K562 (cell line): ENCODE measurements around the gene IFT122. TPM values are rescaled to one million over a fixed set of nuclear protein-coding genes. Genes with fewer than 3 reads are reported as not detected.

Source experiments
- CREB1 ChIP-seq, 2 experiments: sonication (generic) in 1 of 2; formaldehyde crosslinking in 1 of 2; IDR thresholded peaks; 2 replicates each; pipeline versions ENCODE4 v1.6.1 to v1.8.0; 2012 to 2022; ENCODE audit warnings: inconsistent platforms in 1 of 2, mild to moderate bottlenecking in 1 of 2, missing genetic modification reagents in 1 of 2, moderate library complexity in 1 of 2
- KLF16 ChIP-seq: IDR thresholded peaks from 2 replicates; pipeline ENCODE4 v1.6.1; 2016; ENCODE audit warnings: antibody characterized with exemption
- MAFK ChIP-seq: IDR thresholded peaks from 2 replicates; pipeline ENCODE4 v1.6.1; 2011; ENCODE audit warnings: low read length, improper control_type of control experiment
- MAX ChIP-seq: sonication (generic); formaldehyde crosslinking; IDR thresholded peaks from 2 replicates; pipeline ENCODE4 v1.9.0; 2022; ENCODE audit warnings: mild to moderate bottlenecking, missing genetic modification reagents
- MBD2 ChIP-seq: sonication (generic); IDR thresholded peaks from 2 replicates; pipeline ENCODE4 v1.6.1; 2016; ENCODE audit warnings: low read depth, borderline replicate concordance
- MCM3 ChIP-seq: fragments of 450-650 bp; IDR thresholded peaks from 2 replicates; pipeline ENCODE4 v1.6.1; 2016
- NR2F6 ChIP-seq: fragments of 450-650 bp; formaldehyde crosslinking; IDR thresholded peaks from 2 replicates; pipeline ENCODE4 v1.4.0; 2020; ENCODE audit warnings: mild to moderate bottlenecking
- POLR2A ChIP-seq: fragments of 450-650 bp; conservative IDR thresholded peaks from 2 replicates; pipeline ENCODE4 v1.6.1; 2016
- PRDM10 ChIP-seq: fragments of 450-650 bp; IDR thresholded peaks from 2 replicates; pipeline ENCODE4 v1.6.1; 2018; ENCODE audit not compliant: partially characterized antibody
- REST ChIP-seq, 2 experiments: fragments of 450-650 bp; formaldehyde crosslinking in 1 of 2; IDR thresholded peaks; 2 replicates each; pipeline versions ENCODE4 v1.4.0 to v1.6.1; 2014 to 2020; ENCODE audit warnings: mild to moderate bottlenecking in 2 of 2, borderline replicate concordance in 1 of 2, low read depth in 1 of 2
- SAP30 ChIP-seq: fragments of 200-600 bp; sonication (generic); IDR thresholded peaks from 2 replicates; pipeline ENCODE4 v1.6.1; 2012; ENCODE audit warnings: borderline replicate concordance, low read depth, mild to moderate bottlenecking, moderate library complexity, low read length, control low read depth, inconsistent platforms; ENCODE audit not compliant: insufficient read depth, poor library complexity, severe bottlenecking
- SIN3A ChIP-seq, 2 experiments: fragments of 150-350 bp in 1 of 2; IDR thresholded peaks; 2 replicates each; pipeline ENCODE4 v1.6.1; 2011 to 2016; ENCODE audit warnings: borderline replicate concordance in 2 of 2, low read depth in 2 of 2, low read length in 2 of 2, mild to moderate bottlenecking in 2 of 2, moderate library complexity in 2 of 2; ENCODE audit not compliant: control insufficient read depth in 1 of 2
- SREBF2 ChIP-seq: sonication (generic); formaldehyde crosslinking; IDR thresholded peaks from 2 replicates; pipeline ENCODE4 v1.4.0; 2020; ENCODE audit warnings: mild to moderate bottlenecking, missing genetic modification reagents
- SRSF7 ChIP-seq: fragments of 200-400 bp; formaldehyde crosslinking; optimal IDR thresholded peaks from 2 replicates; pipeline ENCODE3; 2017; ENCODE audit warnings: mild to moderate bottlenecking, low read depth, low read length
- TAF9B ChIP-seq: fragments of 450-650 bp; IDR thresholded peaks from 2 replicates; pipeline ENCODE4 v1.6.1; 2018; ENCODE audit warnings: mild to moderate bottlenecking; ENCODE audit not compliant: partially characterized antibody
- ZKSCAN1 ChIP-seq: fragments of 150-350 bp; IDR thresholded peaks from 2 replicates; pipeline ENCODE4 v1.6.1; 2016; ENCODE audit warnings: low read depth, low read length
- polyA plus RNA-seq, 8 experiments: library from polyadenylated mRNA; depleted of rRNA in 4 of 8; stranded (reverse) in 5 of 8; unstranded in 3 of 8; fragments of >200 nt; fragmentation: Nextera tagmentation in 2 of 8; fragmentation: Illumina TruSeq in 1 of 8; extraction: Ambion mirVana in 2 of 8; extraction: Trizol in 1 of 8; gene quantifications; 2 replicates each; pipeline versions ENCODE4 v1.2.1 to v1.2.3, GENCODE V29; 2011 to 2014; ENCODE audit warnings: inconsistent platforms in 1 of 8, missing spikeins in 1 of 8
- total RNA-seq, 7 experiments: library from RNA; depleted of rRNA in 6 of 7; stranded (reverse); fragments of >200 nt in 6 of 7; fragmentation: Illumina TruSeq in 2 of 7; extraction: Trizol in 2 of 7; gene quantifications; 2 replicates each; pipeline versions ENCODE4 v1.2.1 to v1.2.3, GENCODE V29; 2011 to 2021; ENCODE audit warnings: low replicate concordance in 1 of 7

The IFT122 gene
- total and polyA plus RNA-seq, 9 of the 15 experiments (the other 6 are each of a cell fraction or from before 2014, with no cell fraction given): 2.4 to 11.5 (median 7.7) TPM

GRCh38 chr3:129428376-129429079 is 11.5 kb upstream of the IFT122 start, which contains the start of gene EFCAB12 (continued):
- TF ChIP-seq SAP30 (peak; percentile 79), SRSF7 (no peak), POLR2A (peak; percentile 49; the same call in 1 of the 2 replicates), MAFK (no peak), PRDM10 (no peak), KLF16 (no peak), SREBF2 (CRISPR knock-in tag) (no peak), MCM3 (no peak), ZKSCAN1 (0 out of 2 replicates have a peak, but pooled peaks have one; percentile 8), SIN3A (IDR thresholded peaks at IDR 0.05; ENCODE audit: borderline replicate concordance in 2 of 2, control insufficient read depth in 1 of 2, low read depth in 2 of 2, low read length in 2 of 2) (peak; percentile 60 to 61; a peak in 2 of 4 replicates), MBD2 (peak; percentile 62; the same call in 1 of the 2 replicates), MAX (peak; percentile 70), TAF9B (no peak), NR2F6 (CRISPR knock-in tag) (no peak), REST (IDR thresholded peaks at IDR 0.05; ENCODE audit: borderline replicate concordance) (peak; percentile 60), REST (CRISPR knock-in tag; IDR thresholded peaks at IDR 0.05; ENCODE audit: low read depth) (no peak), CREB1 (IDR thresholded peaks at IDR 0.05) (no peak), CREB1 (CRISPR knock-in tag; IDR thresholded peaks at IDR 0.05) (no peak)
